ENCODE measurements around the gene SORCS2.

The SORCS2 gene

GRCh38 chr4:7306021-7306965 lies 114.0 kb downstream of the SORCS2 start:
- no peak for DNase-seq (ENCODE audit: low read depth)

DNA sequence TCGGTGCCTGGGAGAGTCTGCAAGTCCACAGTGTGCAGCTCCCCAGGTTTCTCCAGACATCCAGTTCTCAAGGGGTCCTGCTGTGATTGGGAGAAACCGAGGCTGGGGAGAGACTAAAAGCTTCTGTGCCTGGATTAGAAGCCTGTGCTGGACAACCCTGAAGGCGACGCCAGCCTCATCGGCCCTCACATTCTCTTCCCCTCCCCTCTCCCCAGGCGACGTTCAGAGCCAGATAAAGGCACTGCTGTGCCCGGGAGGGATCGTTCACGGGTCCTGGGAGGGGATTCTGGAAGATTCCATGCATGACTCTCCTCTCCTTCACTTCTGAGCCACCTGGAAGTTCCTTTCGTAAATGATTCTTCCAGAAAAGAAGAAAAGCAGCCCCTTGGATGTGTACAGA lies 114.6 kb downstream of the SORCS2 start:
- no peak for DNase-seq (ENCODE audit: low read depth)

- DNase-seq (ENCODE audit: low read depth): no peak
These were observed 115.2 kb downstream of the SORCS2 start for GRCh38 chr4:7307394-7308099.

DNA sequence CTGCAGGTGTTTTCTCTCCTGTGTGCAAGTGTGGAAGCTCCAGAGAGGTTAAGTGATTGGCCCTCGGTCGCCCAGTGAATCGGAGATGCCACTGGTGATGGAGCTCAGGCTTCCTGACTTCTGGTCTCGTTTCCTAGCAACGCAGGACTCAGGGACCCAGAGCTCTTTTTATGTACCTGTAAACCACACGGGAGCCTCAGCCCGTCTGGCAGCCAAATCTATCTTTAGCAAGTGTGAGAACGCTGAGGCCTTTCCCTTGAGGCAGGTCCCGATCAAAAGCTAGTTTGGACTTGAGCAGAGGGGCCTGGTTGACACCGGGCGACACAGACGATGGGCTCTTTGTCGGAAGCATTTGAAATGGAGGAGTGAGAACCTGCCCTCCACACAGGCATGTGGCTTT lies 116.8 kb downstream of the SORCS2 start:
- DNase-seq (ENCODE audit: low read depth): no peak

GRCh38 chr4:7309636-7310390 lies 117.5 kb downstream of the SORCS2 start:
- DNase-seq (ENCODE audit: low read depth): no peak

DNA sequence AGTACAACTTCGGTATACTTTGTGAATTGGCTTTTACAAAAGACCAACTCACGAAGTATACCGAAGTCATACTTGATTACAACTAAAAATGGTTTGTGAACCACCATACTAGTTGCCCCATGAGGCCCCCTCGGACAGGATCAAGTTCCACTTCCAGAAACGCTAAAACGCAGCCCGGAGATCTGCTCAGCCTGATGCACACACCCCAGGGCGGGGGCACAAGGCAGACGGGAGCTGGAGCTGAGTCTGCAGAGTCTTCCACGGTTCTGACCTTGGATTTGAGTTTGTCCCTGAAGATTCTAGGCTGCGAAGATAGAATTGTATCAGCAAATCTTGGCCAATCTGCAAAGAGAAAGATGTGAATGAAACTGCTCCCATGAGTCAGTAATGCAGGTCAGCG lies 118.1 kb downstream of the SORCS2 start:
- DNase-seq (ENCODE audit: low read depth): no peak

- DNase-seq (ENCODE audit: low read depth): no peak
These were observed 118.9 kb downstream of the SORCS2 start for GRCh38 chr4:7311205-7311604.

DNA sequence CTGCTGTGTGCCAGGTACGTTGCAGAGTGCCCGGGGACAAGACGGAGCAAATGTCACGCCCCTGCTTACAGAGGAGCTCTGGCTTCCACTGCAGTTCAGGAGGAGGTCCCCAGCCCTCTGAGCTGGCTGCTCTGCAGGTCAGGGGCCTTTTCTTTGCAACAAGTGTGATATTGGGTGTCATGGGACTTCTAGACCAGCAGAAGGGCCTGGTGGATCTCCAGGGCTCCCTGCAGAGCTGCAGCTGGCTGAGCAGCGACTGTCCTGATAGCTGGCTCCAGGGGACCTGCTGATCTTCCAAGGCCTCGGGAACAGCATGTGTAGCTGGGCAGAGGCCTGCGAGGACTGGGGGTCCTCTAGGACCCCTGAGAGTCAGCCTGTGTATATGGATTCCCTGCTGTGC lies 120.4 kb downstream of the SORCS2 start:
- no peak for DNase-seq (ENCODE audit: low read depth)

DNA sequence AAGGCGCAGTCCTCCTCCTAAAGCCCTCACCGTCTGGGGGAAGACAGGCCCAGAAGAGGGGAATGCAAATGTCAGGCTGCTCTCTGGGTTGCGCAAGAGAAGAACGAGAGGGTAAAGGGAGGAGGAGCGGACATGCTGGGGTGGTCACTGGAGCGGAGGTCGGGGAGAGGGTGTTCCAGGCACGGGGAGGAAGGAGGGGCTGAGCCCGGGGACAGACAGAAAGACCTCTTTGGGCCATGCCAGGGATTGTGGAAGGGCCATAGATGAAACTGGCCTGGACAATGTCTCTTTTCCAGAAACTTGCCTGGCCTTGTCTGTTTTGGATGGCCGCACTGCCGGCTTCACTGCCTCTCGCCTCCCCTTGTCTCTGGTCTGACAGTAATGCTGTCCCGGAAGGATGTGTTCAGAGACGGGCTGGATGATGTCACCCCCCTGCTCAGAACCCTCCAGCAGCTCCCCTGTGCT lies 121.0 kb downstream of the SORCS2 start:
- DNase-seq (ENCODE audit: low read depth): no peak

GRCh38 chr4:7313991-7314390 lies 121.7 kb downstream of the SORCS2 start:
- no peak for DNase-seq (ENCODE audit: low read depth)

GRCh38 chr4:7315286-7315685 lies 122.9 kb downstream of the SORCS2 start:
- no peak for DNase-seq (ENCODE audit: low read depth)

DNA sequence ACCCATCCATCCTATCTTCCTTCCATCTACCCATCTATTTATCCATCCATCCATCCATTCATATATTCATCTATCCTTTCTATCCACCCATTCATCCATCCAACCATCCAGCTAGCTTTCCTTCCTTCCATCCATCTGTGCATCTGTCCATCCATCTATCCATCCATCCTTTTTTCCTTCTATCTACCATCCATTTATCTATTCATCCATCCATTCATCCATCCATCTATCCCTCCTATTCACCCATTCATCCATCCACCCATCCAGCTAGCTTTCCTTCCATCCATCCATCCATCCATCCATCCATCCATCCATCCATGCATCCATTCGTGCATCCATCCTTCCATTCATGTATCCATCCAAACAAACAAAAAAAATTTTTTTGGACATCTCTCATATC lies 123.6 kb downstream of the SORCS2 start:
- no peak for DNase-seq (ENCODE audit: low read depth)

DNA sequence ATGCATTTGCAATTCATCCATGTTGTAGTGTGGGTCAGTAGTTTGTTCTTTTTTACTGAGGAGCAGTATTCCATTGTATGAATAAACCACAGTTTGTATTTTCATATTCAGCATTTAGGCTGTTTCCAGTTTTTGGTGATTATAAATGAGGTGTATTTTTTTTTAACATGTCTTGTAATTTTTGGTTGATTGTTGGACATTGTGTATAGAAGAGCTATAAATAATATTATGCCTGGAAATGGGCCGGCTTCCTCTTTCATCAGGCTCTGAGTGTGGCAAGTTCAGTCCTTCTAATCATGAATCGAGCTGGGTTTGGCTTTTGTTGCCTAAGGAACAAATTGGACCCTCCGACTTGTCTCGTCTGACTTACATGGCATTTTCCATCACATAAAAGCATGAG lies 126.7 kb downstream of the SORCS2 start:
- no peak for DNase-seq (ENCODE audit: low read depth)

DNA sequence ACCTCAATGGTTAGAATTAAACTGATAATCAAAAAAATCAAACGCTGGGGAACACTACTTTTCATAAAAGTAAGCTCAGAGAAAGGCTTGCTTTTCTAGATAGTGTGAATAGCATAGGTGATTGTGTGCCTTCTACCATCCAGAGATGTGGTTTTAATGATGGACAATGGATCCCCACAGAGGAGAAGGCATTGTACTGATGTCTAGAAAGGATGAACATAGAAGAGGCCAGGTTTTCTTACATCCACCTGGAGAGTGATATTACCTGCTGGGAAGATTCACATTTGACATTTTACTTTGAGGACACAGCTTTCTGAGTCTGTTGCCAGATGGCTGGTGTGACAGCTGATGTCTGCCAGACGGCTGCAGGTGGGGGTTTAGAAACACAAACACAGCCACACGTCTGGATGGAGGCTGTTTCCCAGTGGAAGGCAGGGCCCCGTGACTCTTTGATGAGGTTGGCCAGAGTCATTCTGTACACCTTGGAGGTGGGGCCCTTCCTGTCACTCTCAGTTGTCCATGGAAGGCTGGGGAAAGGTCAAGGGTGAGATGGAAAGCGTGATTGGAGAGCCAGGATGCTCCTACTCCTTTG lies 128.0 kb downstream of the SORCS2 start:
- DNase-seq (ENCODE audit: low read depth): no peak

DNA sequence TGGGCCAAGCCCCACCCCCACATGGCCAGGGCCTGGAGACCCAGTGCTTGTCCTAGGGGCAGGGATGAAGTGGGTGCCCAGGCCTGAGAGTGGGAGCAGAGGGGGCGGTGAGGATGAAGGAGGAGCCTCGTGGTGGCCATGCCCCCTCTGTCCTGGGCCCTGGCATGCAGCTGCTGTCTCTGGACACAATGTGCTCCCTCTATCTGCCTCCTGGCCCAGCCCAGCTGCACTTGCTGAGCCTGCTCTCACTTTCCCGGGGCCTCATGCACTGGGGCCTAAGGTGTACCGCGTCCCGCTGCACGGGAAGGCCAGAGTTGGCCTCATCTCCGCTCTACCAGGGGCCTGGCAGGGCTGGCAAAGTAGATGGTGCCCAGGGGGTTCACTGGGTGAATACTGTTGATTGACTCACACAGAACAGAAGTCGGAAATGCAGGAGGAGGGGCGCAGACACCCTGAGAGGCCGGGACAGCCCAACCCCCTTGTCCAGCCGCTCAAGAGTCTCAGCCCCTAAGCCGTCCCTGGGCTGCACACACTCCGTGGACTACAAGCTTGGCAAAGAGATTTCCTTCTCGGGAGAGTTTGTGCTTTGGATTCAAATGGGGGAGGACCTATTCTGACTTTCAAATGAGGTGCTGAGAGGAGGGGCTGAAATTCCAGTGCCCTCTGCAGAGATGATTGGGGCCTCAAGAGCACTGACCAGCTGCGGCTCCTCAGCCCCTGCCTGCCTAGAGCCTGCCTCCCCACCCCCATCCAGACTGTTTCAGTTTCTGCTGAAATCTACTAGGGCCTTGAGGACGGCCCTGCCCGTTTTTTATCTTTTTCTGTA lies 130.0 kb downstream of the SORCS2 start:
- DNase-seq (ENCODE audit: low read depth): no peak

GRCh38 chr4:7323461-7323871 lies 131.1 kb downstream of the SORCS2 start:
- DNase-seq (ENCODE audit: low read depth): no peak

GRCh38 chr4:7323872-7324650 lies 131.7 kb downstream of the SORCS2 start:
- no peak for DNase-seq (ENCODE audit: low read depth)

GRCh38 chr4:7324651-7325121 lies 132.3 kb downstream of the SORCS2 start:
- peak; percentile 13 for DNase-seq (ENCODE audit: low read depth)

DNA sequence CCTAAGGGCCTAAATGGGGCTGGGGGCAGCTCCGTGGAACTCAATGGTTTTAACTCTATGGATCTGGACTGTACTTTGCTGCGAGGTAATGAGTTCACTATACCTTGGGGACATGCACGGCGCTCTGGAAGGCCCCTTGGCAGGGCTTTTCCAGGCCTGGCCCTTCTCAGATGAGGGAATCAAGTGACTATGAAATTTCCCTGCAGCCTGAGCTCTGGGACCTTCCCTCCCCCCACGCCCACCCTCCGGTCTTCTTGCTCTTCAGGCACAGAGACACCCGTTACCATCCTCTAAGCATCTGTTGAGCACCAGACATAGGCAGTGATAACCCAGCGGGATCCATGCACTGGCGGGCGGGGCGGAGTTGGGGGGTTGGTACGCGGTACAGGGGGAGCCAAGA lies 133.2 kb downstream of the SORCS2 start:
- no peak for DNase-seq (ENCODE audit: low read depth)

DNA sequence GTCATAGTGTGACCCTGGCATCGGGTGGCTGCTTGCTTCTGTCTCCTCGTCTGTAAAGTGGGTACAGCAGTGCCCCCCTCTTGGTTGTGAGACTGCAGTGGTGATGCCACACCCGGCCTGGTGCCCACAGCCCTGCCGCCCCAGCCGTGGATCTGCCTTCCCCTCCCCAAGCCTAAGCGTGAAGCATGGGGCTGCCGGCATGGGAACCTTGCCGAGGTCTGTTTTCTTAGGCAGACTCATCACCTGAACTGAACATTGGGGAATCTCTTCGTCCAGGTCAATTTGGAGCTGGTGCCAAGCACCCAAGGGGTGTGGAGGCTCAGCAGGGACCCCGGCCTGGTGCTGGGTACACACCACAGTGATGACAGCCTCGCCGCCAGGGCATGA lies 134.0 kb downstream of the SORCS2 start:
- no peak for DNase-seq (ENCODE audit: low read depth)
